Measurements from ENCODE around the gene HBG2. TPM values are rescaled to one million over a fixed set of nuclear protein-coding genes. Genes with fewer than 3 reads are reported as not detected.

HBG2 gene
- total and polyA plus RNA-seq, 2 of the 4 experiments (the other 2 are of a cell fraction) = 0.54 TPM; not detected in 1

DNA sequence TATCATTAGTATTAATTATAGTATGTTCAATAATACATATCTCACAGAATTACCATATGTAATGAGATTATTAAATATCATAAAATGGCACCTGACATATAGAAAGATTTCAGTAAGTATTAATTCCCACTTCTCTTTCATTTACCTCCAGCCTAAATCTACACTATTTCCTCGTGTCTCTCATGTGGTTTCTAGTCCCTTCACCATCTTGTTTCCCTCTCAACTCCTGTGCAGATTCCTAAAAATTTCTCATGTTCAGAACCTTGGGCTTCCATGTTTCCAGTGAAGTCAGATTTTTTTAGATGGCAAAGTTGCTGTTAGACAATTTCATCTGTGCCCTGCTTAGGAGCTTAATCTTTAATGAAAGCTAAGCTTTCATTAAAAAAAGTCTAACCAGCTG, 29.3 kb upstream of the HBG2 start (continued):
- no peak for TF ChIP-seq RCOR1 (IDR thresholded peaks at IDR 0.05; ENCODE audit: insufficient replicate concordance, low read length)
- TF ChIP-seq, protein P1, sequence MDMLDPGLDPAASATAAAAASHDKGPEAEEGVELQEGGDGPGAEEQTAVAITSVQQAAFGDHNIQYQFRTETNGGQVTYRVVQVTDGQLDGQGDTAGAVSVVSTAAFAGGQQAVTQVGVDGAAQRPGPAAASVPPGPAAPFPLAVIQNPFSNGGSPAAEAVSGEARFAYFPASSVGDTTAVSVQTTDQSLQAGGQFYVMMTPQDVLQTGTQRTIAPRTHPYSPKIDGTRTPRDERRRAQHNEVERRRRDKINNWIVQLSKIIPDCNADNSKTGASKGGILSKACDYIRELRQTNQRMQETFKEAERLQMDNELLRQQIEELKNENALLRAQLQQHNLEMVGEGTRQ (IDR thresholded peaks at IDR 0.05; ENCODE audit: low read depth, low read length) = no peak
- no peak for TF ChIP-seq NFE2L2 (IDR thresholded peaks at IDR 0.05; ENCODE audit: low read depth, low read length)

- no TSS peak for BruUV-seq (replicated peaks)
- dilution Hi-C loops (cut with HindIII; ENCODE audit: low sequenced_read_pairs, unreplicated experiment) = no loop called here
- WGBS, 2 experiments (ENCODE audit: extremely low coverage in 2 of 2, insufficient read length in 1 of 2) = no CpG with 5 or more reads among the region's 3 CpGs
These were observed 28.5 kb upstream of the HBG2 start for GRCh38 chr11:5283086-5283485.

More at GRCh38 chr11:5283086-5283485, 28.5 kb upstream of the HBG2 start:
- Histone ChIP-seq H4K8ac (ENCODE audit: low read depth in 2 of 2, low read length in 2 of 2) (peak overlapping the region; percentile 56; a peak in 3 of 4 replicates), H3K4ac (ENCODE audit: low read depth, low read length) (peak overlapping the region; percentile 83), H3K14ac (replicated peaks; ENCODE audit: low read depth, low read length) (peak overlapping the region; percentile 68; the same call in 1 of the 2 replicates), H2AK5ac (ENCODE audit: low read depth, low read length) (peak overlapping the region; percentile 81; the same call in 1 of the 2 replicates), H2AFZ (replicated peaks; ENCODE audit: low read length, poor library complexity) (no peak overlapping the region), H4K5ac (ENCODE audit: low read depth, low read length) (peak overlapping the region; percentile 98), H3K4me3 (ENCODE audit: insufficient read depth, low read depth, low read length) (no peak overlapping the region), H3K4me1 (ENCODE audit: control insufficient read depth, insufficient read depth, low read length) (peaks cover 17% of the 10 kb centered on the region), H3K9me1 (ENCODE audit: insufficient read depth, low read length) (peaks cover 7% of the 10 kb centered on the region; the same call in 1 of the 2 replicates), H2BK20ac (ENCODE audit: low read depth, low read length) (peak overlapping the region; percentile 91), H3K56ac (ENCODE audit: extremely low read depth, insufficient read depth, low read length) (no peak overlapping the region), H2BK120ac (ENCODE audit: low read depth, low read length) (peak overlapping the region; percentile 91), H4K20me1 (ENCODE audit: insufficient read depth, low read length) (no peaks in the 10 kb centered on the region), H3K4me2 (ENCODE audit: low read depth, low read length) (no peak overlapping the region), H3K9ac (ENCODE audit: low read depth, low read length) (no peak overlapping the region), H3K23ac (ENCODE audit: low read depth, low read length) (0 out of 2 replicates have a peak overlapping the region, but pooled peaks have one; percentile 17), H2BK15ac (ENCODE audit: low read depth, low read length) (peak overlapping the region; percentile 75; the same call in 1 of the 3 replicates), H3K27me3 (ENCODE audit: control insufficient read depth, insufficient read depth, low read length) (no peaks in the 10 kb centered on the region), H3K18ac (ENCODE audit: low read depth, low read length) (peak overlapping the region; percentile 65; the same call in 1 of the 2 replicates), H3K9me3 (ENCODE audit: control insufficient read depth, insufficient read depth, low read length) (no peaks in the 10 kb centered on the region), H4K91ac (ENCODE audit: insufficient read depth, low read depth, low read length) (peak overlapping the region; percentile 92), H2AK9ac (replicated peaks; ENCODE audit: low read depth, low read length, poor library complexity) (no peak overlapping the region), H3K27ac (ENCODE audit: insufficient read depth, low read length) (no peak overlapping the region), H3K79me1 (ENCODE audit: low read depth in 1 of 2, low read length in 2 of 2) (no peaks in the 10 kb centered on the region), H3K36me3 (ENCODE audit: control insufficient read depth, insufficient read depth, low read length) (no peaks in the 10 kb centered on the region), H2BK5ac (ENCODE audit: low read depth, low read length, poor library complexity, severe bottlenecking) (peak overlapping the region; percentile 34)
- DNase-seq (no peak), ATAC-seq (ENCODE audit: low read depth) (no peak)
- intact Hi-C loops (cut with micrococcal nuclease) (no loop called here), in situ Hi-C loops (cut with MboI; ENCODE audit: low sequenced_read_pairs) (loop anchor here (10.0 kb wide), 1 partner anchor 82 kb away; no protein-coding TSS in a partner anchor)
- CTCF ChIA-PET = interaction anchor here (0.6 kb wide), 1 partner anchor 68 kb away, joined by 3 read pairs; no protein-coding TSS in a partner anchor
- TF ChIP-seq SMC3 (IDR thresholded peaks at IDR 0.05; ENCODE audit: low read depth, low read length) = no peak
- no peak for TF ChIP-seq CEBPB (IDR thresholded peaks at IDR 0.05; ENCODE audit: low read depth, low read length)
- no peak for TF ChIP-seq CHD1 (IDR thresholded peaks at IDR 0.05; ENCODE audit: low read depth, low read length)
- no peak for TF ChIP-seq MAZ (IDR thresholded peaks at IDR 0.05; ENCODE audit: borderline replicate concordance, low read depth, low read length)
- no peak for TF ChIP-seq POLR2A (IDR thresholded peaks at IDR 0.05; ENCODE audit: low read depth, low read length)
- no peak for TF ChIP-seq MAFK (IDR thresholded peaks at IDR 0.05; ENCODE audit: low read depth, low read length)
- TF ChIP-seq, protein P1 (IDR thresholded peaks at IDR 0.05; ENCODE audit: low read depth, low read length) = no peak
- no peak for TF ChIP-seq BHLHE40 (IDR thresholded peaks at IDR 0.05; ENCODE audit: low read depth, low read length)
- TF ChIP-seq MXI1 (IDR thresholded peaks at IDR 0.05; ENCODE audit: borderline replicate concordance, low read depth, low read length) = no peak
- TF ChIP-seq NFE2L2 (IDR thresholded peaks at IDR 0.05; ENCODE audit: low read depth, low read length) = no peak
- no peak for TF ChIP-seq FOS (IDR thresholded peaks at IDR 0.05; ENCODE audit: low read depth, low read length)
- POLR2A ChIA-PET (ENCODE audit: unreplicated experiment) = no interaction called here

Measured in IMR-90 (cell line).